ENCODE measurements around the gene EPB41L4A. TPM values are rescaled to one million over a fixed set of nuclear protein-coding genes. Genes with fewer than 3 reads are reported as not detected.

Gene EPB41L4A
- total RNA-seq, 1 donor: 0.72 TPM

DNA sequence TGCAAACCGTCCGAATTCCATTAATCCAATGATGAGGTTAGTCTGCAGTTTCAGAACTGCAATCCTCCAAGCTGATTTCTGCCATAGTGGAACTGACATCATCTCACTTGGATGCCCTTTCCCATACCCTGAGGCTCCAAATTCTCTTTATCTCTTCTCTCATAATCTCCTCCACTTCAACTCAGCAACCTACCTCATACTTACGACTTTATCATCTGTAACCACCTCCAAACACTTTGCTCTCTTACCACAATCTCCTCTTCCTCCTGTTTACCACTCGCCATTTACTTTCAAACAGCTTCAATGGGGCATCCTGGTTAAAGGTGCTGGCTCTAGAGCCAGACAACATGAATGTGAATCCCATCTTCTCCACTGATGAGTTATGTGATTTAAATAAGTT, 223.2 kb downstream of the EPB41L4A start:
- Histone ChIP-seq H2AFZ (ENCODE audit: low read length) (no peak overlapping the region), H3K4me1 (ENCODE audit: insufficient read depth, low read length) (no peaks in the 10 kb centered on the region), H3K4me2 (ENCODE audit: insufficient read depth, low read length) (no peak overlapping the region), H3K27me3 (ENCODE audit: insufficient read depth, low read length) (peaks cover 7% of the 10 kb centered on the region), H3K79me2 (ENCODE audit: insufficient read depth, low read length) (no peaks in the 10 kb centered on the region), H3K27ac (ENCODE audit: low read depth, low read length) (no peak overlapping the region), H3K36me3 (ENCODE audit: insufficient read depth, low read length) (no peaks in the 10 kb centered on the region), H3K4me3 (ENCODE audit: insufficient read depth, low read length) (no peak overlapping the region), H3K9me3 (ENCODE audit: low read depth, low read length) (no peaks in the 10 kb centered on the region), H4K20me1 (ENCODE audit: insufficient read depth, low read length) (no peaks in the 10 kb centered on the region)
- TF ChIP-seq, protein P1, sequence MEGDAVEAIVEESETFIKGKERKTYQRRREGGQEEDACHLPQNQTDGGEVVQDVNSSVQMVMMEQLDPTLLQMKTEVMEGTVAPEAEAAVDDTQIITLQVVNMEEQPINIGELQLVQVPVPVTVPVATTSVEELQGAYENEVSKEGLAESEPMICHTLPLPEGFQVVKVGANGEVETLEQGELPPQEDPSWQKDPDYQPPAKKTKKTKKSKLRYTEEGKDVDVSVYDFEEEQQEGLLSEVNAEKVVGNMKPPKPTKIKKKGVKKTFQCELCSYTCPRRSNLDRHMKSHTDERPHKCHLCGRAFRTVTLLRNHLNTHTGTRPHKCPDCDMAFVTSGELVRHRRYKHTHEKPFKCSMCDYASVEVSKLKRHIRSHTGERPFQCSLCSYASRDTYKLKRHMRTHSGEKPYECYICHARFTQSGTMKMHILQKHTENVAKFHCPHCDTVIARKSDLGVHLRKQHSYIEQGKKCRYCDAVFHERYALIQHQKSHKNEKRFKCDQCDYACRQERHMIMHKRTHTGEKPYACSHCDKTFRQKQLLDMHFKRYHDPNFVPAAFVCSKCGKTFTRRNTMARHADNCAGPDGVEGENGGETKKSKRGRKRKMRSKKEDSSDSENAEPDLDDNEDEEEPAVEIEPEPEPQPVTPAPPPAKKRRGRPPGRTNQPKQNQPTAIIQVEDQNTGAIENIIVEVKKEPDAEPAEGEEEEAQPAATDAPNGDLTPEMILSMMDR (IDR thresholded peaks at IDR 0.05; ENCODE audit: extremely low read depth, low read depth, low read length): no peak
- DNase-seq (ENCODE audit: insufficient read length, low spot score, missing footprints): no peak

DNA sequence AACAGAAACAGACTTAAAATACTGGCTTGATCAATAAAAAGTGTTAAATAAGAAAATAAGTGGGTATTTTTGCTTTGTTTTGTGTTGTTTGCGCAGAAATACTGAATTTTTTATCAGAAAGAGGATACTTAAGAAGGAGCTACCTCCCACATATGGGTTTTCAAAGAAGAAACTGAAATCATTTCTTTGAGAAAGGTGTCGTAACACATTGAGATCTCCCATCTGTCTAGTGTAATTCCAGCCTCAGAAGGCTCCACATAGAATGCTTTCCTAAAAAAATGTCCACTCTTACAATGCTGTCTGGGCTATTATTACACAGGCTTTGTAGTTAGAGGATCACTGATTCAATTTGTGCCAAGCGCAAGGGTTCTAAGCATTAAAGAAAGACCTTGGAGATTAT, 226.2 kb downstream of the EPB41L4A start:
- no peaks in the 10 kb centered on the region for H3K9me3 ChIP-seq (ENCODE audit: low read depth, low read length)
- H3K27ac ChIP-seq (ENCODE audit: low read depth, low read length): no peak overlapping the region
- H3K36me3 ChIP-seq (ENCODE audit: insufficient read depth, low read length): no peaks in the 10 kb centered on the region
- peaks cover 16% of the 10 kb centered on the region for H3K27me3 ChIP-seq (ENCODE audit: insufficient read depth, low read length)
- no peaks in the 10 kb centered on the region for H3K79me2 ChIP-seq (ENCODE audit: insufficient read depth, low read length)
- no peak overlapping the region for H3K4me2 ChIP-seq (ENCODE audit: insufficient read depth, low read length)
- H4K20me1 ChIP-seq (ENCODE audit: insufficient read depth, low read length): no peaks in the 10 kb centered on the region
- no peak overlapping the region for H3K4me3 ChIP-seq (ENCODE audit: insufficient read depth, low read length)
- DNase-seq (ENCODE audit: insufficient read length, low spot score, missing footprints): no peak
- H2AFZ ChIP-seq (ENCODE audit: low read length): no peak overlapping the region
- TF ChIP-seq, protein P1 (IDR thresholded peaks at IDR 0.05; ENCODE audit: extremely low read depth, low read depth, low read length): no peak
- H3K4me1 ChIP-seq (ENCODE audit: insufficient read depth, low read length): no peaks in the 10 kb centered on the region

DNA sequence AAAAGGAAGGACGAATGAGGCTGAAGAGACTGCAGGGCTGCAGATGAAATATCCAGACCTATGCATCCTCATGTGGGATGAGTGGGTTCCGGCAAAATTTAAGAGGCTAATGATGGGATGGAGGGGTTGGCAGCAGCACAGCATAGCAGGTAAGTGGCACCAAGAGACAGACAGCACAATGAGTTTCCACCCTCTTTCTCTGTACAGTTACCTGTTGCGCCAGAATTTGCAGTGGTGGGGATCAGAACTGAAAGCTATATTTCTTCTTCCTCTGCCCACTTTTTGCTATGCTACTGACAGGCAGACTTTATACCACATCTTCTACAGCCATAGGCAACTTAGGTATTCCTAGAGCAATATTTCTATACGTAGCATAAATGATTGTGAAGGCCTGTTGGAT, 227.0 kb downstream of the EPB41L4A start:
- Histone ChIP-seq H3K27ac (ENCODE audit: low read depth, low read length) (no peak overlapping the region), H3K4me3 (ENCODE audit: insufficient read depth, low read length) (no peak overlapping the region), H4K20me1 (ENCODE audit: insufficient read depth, low read length) (no peaks in the 10 kb centered on the region), H3K79me2 (ENCODE audit: insufficient read depth, low read length) (no peaks in the 10 kb centered on the region), H3K9me3 (ENCODE audit: low read depth, low read length) (no peaks in the 10 kb centered on the region), H3K4me1 (ENCODE audit: insufficient read depth, low read length) (no peaks in the 10 kb centered on the region), H3K4me2 (ENCODE audit: insufficient read depth, low read length) (no peak overlapping the region), H3K27me3 (ENCODE audit: insufficient read depth, low read length) (peaks cover 19% of the 10 kb centered on the region), H3K36me3 (ENCODE audit: insufficient read depth, low read length) (no peaks in the 10 kb centered on the region), H2AFZ (ENCODE audit: low read length) (no peak overlapping the region)
- TF ChIP-seq, protein P1 (IDR thresholded peaks at IDR 0.05; ENCODE audit: extremely low read depth, low read depth, low read length): no peak
- DNase-seq (ENCODE audit: insufficient read length, low spot score, missing footprints): no peak

DNA sequence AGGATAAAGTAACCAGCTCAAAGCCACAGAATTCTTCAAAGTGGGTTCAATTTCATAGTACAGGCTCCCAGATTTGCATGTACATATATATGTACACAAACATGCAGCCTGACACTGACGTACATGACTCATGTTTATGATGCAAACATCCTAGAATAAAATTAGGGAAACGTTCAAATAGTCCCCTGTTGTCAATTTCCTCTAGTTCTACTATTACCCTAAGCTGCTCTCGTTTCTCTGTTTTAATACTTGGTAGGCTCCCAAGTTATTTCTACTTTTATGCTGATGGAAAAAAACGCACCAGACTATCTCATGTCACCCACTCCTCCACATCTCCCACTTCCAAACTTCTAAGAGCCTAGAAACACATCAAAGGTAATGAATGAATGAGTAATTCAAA, 229.7 kb downstream of the EPB41L4A start:
- no peaks in the 10 kb centered on the region for H3K36me3 ChIP-seq (ENCODE audit: insufficient read depth, low read length)
- no peaks in the 10 kb centered on the region for H4K20me1 ChIP-seq (ENCODE audit: insufficient read depth, low read length)
- no peaks in the 10 kb centered on the region for H3K4me1 ChIP-seq (ENCODE audit: insufficient read depth, low read length)
- no peaks in the 10 kb centered on the region for H3K9me3 ChIP-seq (ENCODE audit: low read depth, low read length)
- H3K27ac ChIP-seq (ENCODE audit: low read depth, low read length): no peak overlapping the region
- H2AFZ ChIP-seq (ENCODE audit: low read length): no peak overlapping the region
- H3K4me3 ChIP-seq (ENCODE audit: insufficient read depth, low read length): no peak overlapping the region
- H3K4me2 ChIP-seq (ENCODE audit: insufficient read depth, low read length): no peak overlapping the region
- H3K27me3 ChIP-seq (ENCODE audit: insufficient read depth, low read length): peaks cover 21% of the 10 kb centered on the region
- no peak for DNase-seq (ENCODE audit: insufficient read length, low spot score, missing footprints)
- no peaks in the 10 kb centered on the region for H3K79me2 ChIP-seq (ENCODE audit: insufficient read depth, low read length)
- TF ChIP-seq, protein P1 (IDR thresholded peaks at IDR 0.05; ENCODE audit: extremely low read depth, low read depth, low read length): no peak
